Tibial artery (tissue), 4 donors: ENCODE measurements around the gene B3GALT5.

Experiments
- DNase-seq, 2 donors: peaks; one replicate each; pipeline ENCODE4 v3.0.0-alpha.2; 2019
- H3K27ac ChIP-seq, 2 donors: fragments of 200-600 bp; sonication (generic) in 1 of 2; 1 replicate in 1 of 2; 2 replicates in 1 of 2; pipeline ENCODE4 v1.5.1; 2018 to 2019; ENCODE audit warnings: mild to moderate bottlenecking in 1 of 2
- H3K27me3 ChIP-seq, 2 donors: fragments of 200-600 bp; sonication (generic) in 1 of 2; one replicate each; pipeline versions ENCODE4 v1.5.1 to v1.6.0; 2016 to 2019
- H3K36me3 ChIP-seq, 3 donors: fragments of 200-600 bp; sonication (generic) in 2 of 3; one replicate each; pipeline ENCODE4 v1.5.1; 2016 to 2019; ENCODE audit warnings: mild to moderate bottlenecking in 2 of 3
- H3K4me1 ChIP-seq, 4 donors: fragments of 200-600 bp; sonication (generic) in 2 of 4; 1 replicate in 3 of 4; 2 replicates in 1 of 4; pipeline ENCODE4 v1.5.1; 2016 to 2019
- H3K4me3 ChIP-seq, 2 donors: fragments of 200-600 bp; sonication (generic) in 1 of 2; 1 replicate in 1 of 2; 2 replicates in 1 of 2; pipeline ENCODE4 v1.5.1; 2018 to 2019; ENCODE audit warnings: mild to moderate bottlenecking in 2 of 2
- H3K9me3 ChIP-seq, 3 donors: fragments of 200-600 bp; sonication (generic) in 1 of 3; one replicate each; pipeline ENCODE4 v1.5.1; 2016 to 2019
- CTCF ChIP-seq, 2 experiments: fragments of 200-600 bp in 1 of 2; fragments of 450-650 bp in 1 of 2; IDR thresholded peaks; one replicate each; pipeline ENCODE4 v1.5.1; 2017 to 2019; ENCODE audit warnings: antibody characterized with exemption in 2 of 2, mild to moderate bottlenecking in 1 of 2, moderate library complexity in 1 of 2
- intact Hi-C: fragments of 100-400 bp; cut with DNase I; formaldehyde crosslinking; loops from one replicate; pipeline ENCODE4 v1.15.0; 2023; ENCODE audit warnings: low total_unique reads

The B3GALT5 gene

GRCh38 chr21:39599191-39599970 is 13.4 kb upstream of the B3GALT5 start:
- no peak for DNase-seq
- peaks cover 0 to 4% of the 10 kb centered on the region in 2 donors for H3K27me3 ChIP-seq
- no peak for TF ChIP-seq CTCF (IDR thresholded peaks at IDR 0.05)
- intact Hi-C loops: no loop called here
- no peaks in the 10 kb centered on the region for H3K4me1 ChIP-seq
- H3K27ac ChIP-seq: no peak overlapping the region
- H3K4me3 ChIP-seq: no peak overlapping the region
- H3K9me3 ChIP-seq: no peaks in the 10 kb centered on the region
- H3K36me3 ChIP-seq: no peaks in the 10 kb centered on the region

GRCh38 chr21:39601187-39601928 is 11.4 kb upstream of the B3GALT5 start:
- Histone ChIP-seq H3K36me3 (no peaks in the 10 kb centered on the region), H3K4me3 (no peak overlapping the region), H3K27me3 (peaks cover 0 to 4% of the 10 kb centered on the region in 2 donors), H3K4me1 (no peaks in the 10 kb centered on the region), H3K9me3 (no peaks in the 10 kb centered on the region), H3K27ac (no peak overlapping the region)
- TF ChIP-seq CTCF (IDR thresholded peaks at IDR 0.05): no peak
- intact Hi-C loops: no loop called here
- DNase-seq: no peak

GRCh38 chr21:39602076-39602689 is 10.6 kb upstream of the B3GALT5 start:
- H3K4me1 ChIP-seq: no peaks in the 10 kb centered on the region
- no peak for TF ChIP-seq CTCF (IDR thresholded peaks at IDR 0.05)
- intact Hi-C loops: no loop called here
- no peaks in the 10 kb centered on the region for H3K9me3 ChIP-seq
- H3K4me3 ChIP-seq: no peak overlapping the region
- no peak overlapping the region for H3K27ac ChIP-seq
- no peak for DNase-seq
- no peaks in the 10 kb centered on the region for H3K36me3 ChIP-seq
- H3K27me3 ChIP-seq: peaks cover 0 to 4% of the 10 kb centered on the region in 2 donors

GRCh38 chr21:39602793-39603192 is 9.9 kb upstream of the B3GALT5 start:
- TF ChIP-seq CTCF (IDR thresholded peaks at IDR 0.05): no peak
- H3K9me3 ChIP-seq: no peaks in the 10 kb centered on the region
- no peak overlapping the region for H3K4me3 ChIP-seq
- no peaks in the 10 kb centered on the region for H3K36me3 ChIP-seq
- H3K4me1 ChIP-seq: no peaks in the 10 kb centered on the region
- DNase-seq: no peak
- intact Hi-C loops: no loop called here
- H3K27ac ChIP-seq: no peak overlapping the region
- peaks cover 0 to 4% of the 10 kb centered on the region in 2 donors for H3K27me3 ChIP-seq

GRCh38 chr21:39604951-39605350 is 7.8 kb upstream of the B3GALT5 start:
- no peak for DNase-seq
- no peak overlapping the region for H3K27ac ChIP-seq
- H3K4me1 ChIP-seq: no peaks in the 10 kb centered on the region
- intact Hi-C loops: no loop called here
- no peaks in the 10 kb centered on the region for H3K9me3 ChIP-seq
- peaks cover 0 to 4% of the 10 kb centered on the region in 2 donors for H3K27me3 ChIP-seq
- H3K36me3 ChIP-seq: no peaks in the 10 kb centered on the region
- TF ChIP-seq CTCF (IDR thresholded peaks at IDR 0.05): no peak
- H3K4me3 ChIP-seq: no peak overlapping the region
